Fibroblast of the aortic adventitia (primary cell): ENCODE data around the gene TMEM219. TPM values are rescaled to one million over a fixed set of nuclear protein-coding genes. Genes with fewer than 3 reads are reported as not detected.

ENCODE experiments used
- DNase-seq: peaks from one replicate; pipeline ENCODE4 v3.0.0-alpha.2; 2010; ENCODE audit warnings: low read depth
- H3K4me3 ChIP-seq: 2 replicates; pipeline ENCODE4 v1.5.1; 2011; ENCODE audit warnings: low read depth, mild to moderate bottlenecking, control low read depth, low read length, moderate library complexity
- total RNA-seq: library from RNA; depleted of rRNA; stranded (reverse); fragments of >200 nt; gene quantifications from 2 replicates; pipeline ENCODE4 v1.2.3, GENCODE V29; 2012; ENCODE audit warnings: low replicate concordance
- TF ChIP-seq, protein P1 (sequence below): IDR thresholded peaks from 2 replicates; pipeline ENCODE4 v1.5.1; 2011; ENCODE audit warnings: mild to moderate bottlenecking, low read length, control low read depth, inconsistent platforms; ENCODE audit not compliant: insufficient read depth

Gene TMEM219
- total RNA-seq, 1 donor: 57.3 TPM

DNA sequence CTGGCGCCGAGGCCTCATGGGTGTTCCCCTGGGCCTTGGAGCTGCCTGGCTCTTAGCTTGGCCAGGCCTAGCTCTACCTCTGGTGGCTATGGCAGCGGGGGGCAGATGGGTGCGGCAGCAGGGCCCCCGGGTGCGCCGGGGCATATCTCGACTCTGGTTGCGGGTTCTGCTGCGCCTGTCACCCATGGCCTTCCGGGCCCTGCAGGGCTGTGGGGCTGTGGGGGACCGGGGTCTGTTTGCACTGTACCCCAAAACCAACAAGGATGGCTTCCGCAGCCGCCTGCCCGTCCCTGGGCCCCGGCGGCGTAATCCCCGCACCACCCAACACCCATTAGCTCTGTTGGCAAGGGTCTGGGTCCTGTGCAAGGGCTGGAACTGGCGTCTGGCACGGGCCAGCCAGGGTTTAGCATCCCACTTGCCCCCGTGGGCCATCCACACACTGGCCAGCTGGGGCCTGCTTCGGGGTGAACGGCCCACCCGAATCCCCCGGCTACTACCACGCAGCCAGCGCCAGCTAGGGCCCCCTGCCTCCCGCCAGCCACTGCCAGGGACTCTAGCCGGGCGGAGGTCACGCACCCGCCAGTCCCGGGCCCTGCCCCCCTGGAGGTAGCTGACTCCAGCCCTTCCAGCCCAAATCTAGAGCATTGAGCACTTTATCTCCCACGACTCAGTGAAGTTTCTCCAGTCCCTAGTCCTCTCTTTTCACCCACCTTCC lies 25.6 kb downstream of the TMEM219 start:
- H3K4me3 ChIP-seq: no peak overlapping the region
- TF ChIP-seq, protein P1, sequence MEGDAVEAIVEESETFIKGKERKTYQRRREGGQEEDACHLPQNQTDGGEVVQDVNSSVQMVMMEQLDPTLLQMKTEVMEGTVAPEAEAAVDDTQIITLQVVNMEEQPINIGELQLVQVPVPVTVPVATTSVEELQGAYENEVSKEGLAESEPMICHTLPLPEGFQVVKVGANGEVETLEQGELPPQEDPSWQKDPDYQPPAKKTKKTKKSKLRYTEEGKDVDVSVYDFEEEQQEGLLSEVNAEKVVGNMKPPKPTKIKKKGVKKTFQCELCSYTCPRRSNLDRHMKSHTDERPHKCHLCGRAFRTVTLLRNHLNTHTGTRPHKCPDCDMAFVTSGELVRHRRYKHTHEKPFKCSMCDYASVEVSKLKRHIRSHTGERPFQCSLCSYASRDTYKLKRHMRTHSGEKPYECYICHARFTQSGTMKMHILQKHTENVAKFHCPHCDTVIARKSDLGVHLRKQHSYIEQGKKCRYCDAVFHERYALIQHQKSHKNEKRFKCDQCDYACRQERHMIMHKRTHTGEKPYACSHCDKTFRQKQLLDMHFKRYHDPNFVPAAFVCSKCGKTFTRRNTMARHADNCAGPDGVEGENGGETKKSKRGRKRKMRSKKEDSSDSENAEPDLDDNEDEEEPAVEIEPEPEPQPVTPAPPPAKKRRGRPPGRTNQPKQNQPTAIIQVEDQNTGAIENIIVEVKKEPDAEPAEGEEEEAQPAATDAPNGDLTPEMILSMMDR: no peak
- no peak for DNase-seq

DNA sequence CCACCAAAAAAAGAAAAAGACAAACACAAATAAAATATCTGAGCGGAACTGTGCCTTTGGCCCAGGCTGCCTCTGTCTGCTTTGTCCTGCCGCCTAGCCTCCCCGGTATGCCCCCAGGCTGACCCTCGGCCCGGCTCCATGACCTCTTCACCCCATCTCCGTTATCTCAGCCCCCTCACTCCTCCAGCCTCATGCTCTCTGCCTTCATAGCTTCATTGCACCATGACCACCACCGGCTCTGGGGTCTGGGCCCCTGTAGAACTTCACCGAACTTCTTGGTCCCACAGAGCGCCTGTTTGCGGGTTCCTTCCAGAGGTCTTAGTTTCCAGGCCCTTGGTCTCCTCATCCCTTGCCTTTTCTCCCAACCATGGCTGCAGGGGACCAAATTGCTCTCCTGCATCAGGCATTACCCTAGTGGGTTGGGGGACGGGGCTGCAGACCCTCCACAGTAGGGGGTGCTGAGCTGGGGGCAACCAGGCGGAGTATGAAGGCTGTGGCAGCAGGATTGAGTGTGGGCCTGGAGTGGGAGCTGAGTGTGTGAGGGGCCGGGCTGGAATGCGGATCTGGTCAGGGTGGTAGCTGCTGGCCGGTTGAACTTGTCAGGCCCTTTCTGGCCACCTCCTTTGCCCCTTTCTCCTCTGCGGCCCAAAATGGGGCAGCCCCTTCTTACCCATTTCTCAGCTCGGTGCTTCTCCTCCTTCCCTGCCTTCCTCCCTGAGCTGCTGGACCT lies 26.6 kb downstream of the TMEM219 start:
- no peak for DNase-seq
- TF ChIP-seq, protein P1: no peak
- H3K4me3 ChIP-seq: no peak overlapping the region

DNA sequence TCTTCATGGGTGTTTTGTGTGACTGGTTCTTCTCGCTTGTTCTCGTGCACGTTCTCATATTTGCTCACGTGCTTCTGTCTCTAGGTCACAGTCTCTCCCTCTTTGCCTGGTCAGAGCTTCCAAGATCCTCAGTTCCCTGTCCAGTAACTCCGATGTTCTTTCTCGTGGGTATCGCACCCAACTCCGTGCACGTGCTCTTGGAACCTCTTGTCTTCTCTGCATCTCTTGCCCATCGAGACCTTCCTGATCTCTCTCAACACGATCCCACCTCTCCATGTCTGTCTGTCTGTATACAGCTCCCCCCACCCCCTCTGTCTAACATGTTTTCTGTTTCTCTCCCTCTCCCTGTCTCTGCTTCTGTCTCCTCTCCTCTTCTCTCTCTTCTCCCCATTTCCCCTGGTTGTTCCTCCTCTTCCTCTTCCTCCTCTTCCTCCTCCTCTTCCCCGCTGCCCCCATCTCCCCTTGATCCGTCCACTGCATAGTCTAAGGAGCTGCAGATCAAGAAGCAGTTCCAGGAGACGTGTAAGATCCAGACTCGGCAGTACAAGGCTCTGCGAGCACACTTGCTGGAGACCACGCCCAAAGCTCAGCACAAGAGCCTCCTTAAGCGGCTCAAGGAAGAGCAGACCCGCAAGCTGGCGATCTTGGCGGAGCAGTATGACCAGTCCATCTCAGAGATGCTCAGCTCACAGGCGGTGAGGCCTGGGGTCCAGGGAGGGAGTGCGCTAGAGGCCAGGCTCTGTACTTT lies 27.4 kb downstream of the TMEM219 start:
- TF ChIP-seq, protein P1: no peak
- DNase-seq: no peak

DNA sequence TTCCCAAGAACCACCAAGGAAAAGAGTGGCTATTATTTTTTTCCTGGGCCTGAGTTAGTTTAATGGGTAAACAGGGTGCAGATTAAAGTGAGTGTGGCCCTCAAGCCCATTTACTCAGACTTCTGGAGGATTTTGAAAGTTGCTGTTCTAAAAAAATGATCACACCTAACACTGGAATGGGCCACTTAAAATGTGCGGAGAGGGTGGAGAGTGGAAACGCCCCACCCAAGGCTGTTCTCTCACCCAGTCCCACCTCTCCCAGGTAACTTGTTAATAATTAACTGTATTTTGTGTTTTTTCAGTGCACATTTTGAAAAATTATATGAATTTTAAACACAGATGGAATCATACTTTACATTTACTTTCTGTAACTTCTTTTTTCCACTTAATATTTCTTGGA lies 28.2 kb downstream of the TMEM219 start:
- TF ChIP-seq, protein P1: no peak
- no peak overlapping the region for H3K4me3 ChIP-seq
- no peak for DNase-seq

More for the DNA sequence above, 27.4 kb downstream of the TMEM219 start:
- no peak overlapping the region for H3K4me3 ChIP-seq

DNA sequence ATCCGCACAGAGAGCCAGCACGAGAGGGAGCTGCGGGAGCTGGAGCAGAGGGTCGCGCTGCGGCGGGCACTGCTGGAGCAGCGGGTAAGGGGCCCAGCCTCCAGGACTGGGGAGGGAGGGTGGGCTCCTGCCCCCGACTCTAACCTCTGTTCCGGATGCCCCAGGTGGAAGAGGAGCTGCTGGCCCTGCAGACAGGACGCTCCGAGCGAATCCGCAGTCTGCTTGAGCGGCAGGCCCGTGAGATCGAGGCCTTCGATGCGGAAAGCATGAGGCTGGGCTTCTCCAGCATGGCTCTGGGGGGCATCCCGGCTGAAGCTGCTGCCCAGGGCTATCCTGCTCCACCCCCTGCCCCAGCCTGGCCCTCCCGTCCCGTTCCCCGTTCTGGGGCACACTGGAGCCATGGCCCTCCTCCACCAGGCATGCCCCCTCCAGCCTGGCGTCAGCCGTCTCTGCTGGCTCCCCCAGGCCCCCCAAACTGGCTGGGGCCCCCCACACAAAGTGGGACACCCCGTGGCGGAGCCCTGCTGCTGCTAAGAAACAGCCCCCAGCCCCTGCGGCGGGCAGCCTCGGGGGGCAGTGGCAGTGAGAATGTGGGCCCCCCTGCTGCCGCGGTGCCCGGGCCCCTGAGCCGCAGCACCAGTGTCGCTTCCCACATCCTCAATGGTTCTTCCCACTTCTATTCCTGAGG lies 29.1 kb downstream of the TMEM219 start:
- no peak for DNase-seq
- no peak overlapping the region for H3K4me3 ChIP-seq
- TF ChIP-seq, protein P1: no peak

DNA sequence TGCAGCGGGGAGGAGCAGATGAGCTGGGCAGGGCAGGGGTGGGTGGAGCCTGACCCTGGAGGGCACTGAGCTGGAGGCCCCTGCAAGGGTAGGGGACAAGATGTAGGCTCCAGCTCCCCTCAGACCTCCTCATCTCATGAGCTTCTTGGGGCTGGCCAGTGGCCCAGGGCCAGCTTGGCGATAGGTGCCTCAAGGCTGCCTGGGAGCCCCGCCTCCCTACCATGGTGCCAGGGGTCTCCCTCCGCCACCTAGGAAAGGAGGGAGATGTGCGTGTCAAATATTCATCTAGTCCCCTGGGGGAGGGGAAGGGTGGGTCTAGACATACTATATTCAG lies 29.7 kb downstream of the TMEM219 start:
- no peak for DNase-seq
- TF ChIP-seq, protein P1: no peak
- no peak overlapping the region for H3K4me3 ChIP-seq
